Measurements from ENCODE around the gene PTAFR. TPM values are rescaled to one million over a fixed set of nuclear protein-coding genes. Genes with fewer than 3 reads are reported as not detected.
A peak's percentile ranks its signal among the peaks of the same experiment; 100 is the strongest.

The PTAFR gene
- polyA plus RNA-seq, 2 of the 4 experiments (the other 2 are of a cell fraction) = 0.17 to 0.58 TPM

DNA sequence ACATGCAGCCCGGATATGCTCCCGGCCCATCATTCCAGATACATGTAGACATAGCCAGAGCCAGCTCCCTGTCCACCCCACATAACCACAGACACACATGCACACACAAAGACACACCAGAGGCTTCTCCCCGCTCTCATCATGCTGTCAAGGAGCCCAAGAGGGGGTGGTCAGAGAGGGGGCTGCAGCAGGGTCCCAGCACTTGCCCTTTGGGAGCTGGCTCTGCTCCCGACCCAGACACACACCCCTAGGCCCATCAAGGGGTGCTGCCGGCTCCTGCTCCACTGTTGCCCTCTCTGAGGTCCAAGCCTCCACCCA lies 2.6 kb downstream of the PTAFR start:
- H3K27ac ChIP-seq = no peak overlapping the region
- no peaks in the 10 kb centered on the region for H3K9me3 ChIP-seq
- ChIA-PET POLR2A (no interaction called here), CTCF (interaction anchor here (0.8 kb wide), 1 partner anchor 511 kb away, joined by 3 read pairs; no protein-coding TSS in a partner anchor)
- no peak for FAIRE-seq
- no peak overlapping the region for H3K4me3 ChIP-seq
- no peak overlapping the region for H3K4me2 ChIP-seq
- TF ChIP-seq KDM1A (IDR thresholded peaks at IDR 0.05; ENCODE audit: low read depth) (no peak), NFE2L2 (conservative IDR thresholded peaks at IDR 0.05; ENCODE audit: low read length) (no peak), TP53 (CRISPR knock-in tag; IDR thresholded peaks at IDR 0.05) (no peak), RCOR1 (IDR thresholded peaks at IDR 0.05; ENCODE audit: low read depth, low read length) (no peak), MAFK (IDR thresholded peaks at IDR 0.05; ENCODE audit: partially characterized antibody) (no peak), CBX8 (IDR thresholded peaks at IDR 0.05) (no peak), RNF2 (IDR thresholded peaks at IDR 0.05; ENCODE audit: borderline replicate concordance, low read depth) (no peak), HOXB5 (CRISPR knock-in tag; IDR thresholded peaks at IDR 0.05) (no peak)
- WGBS (ENCODE audit: missing lambda C conversion rate) = 94% methylated on average over 3 of the region's 5 CpGs
- DNase-seq (ENCODE audit: low read depth in 1 of 2, low spot score in 1 of 2) = no peak
- H3K4me1 ChIP-seq = no peaks in the 10 kb centered on the region
- ATAC-seq = peak in 1 of 2 experiments; percentile 27; a peak in 1 of 6 replicates

DNA sequence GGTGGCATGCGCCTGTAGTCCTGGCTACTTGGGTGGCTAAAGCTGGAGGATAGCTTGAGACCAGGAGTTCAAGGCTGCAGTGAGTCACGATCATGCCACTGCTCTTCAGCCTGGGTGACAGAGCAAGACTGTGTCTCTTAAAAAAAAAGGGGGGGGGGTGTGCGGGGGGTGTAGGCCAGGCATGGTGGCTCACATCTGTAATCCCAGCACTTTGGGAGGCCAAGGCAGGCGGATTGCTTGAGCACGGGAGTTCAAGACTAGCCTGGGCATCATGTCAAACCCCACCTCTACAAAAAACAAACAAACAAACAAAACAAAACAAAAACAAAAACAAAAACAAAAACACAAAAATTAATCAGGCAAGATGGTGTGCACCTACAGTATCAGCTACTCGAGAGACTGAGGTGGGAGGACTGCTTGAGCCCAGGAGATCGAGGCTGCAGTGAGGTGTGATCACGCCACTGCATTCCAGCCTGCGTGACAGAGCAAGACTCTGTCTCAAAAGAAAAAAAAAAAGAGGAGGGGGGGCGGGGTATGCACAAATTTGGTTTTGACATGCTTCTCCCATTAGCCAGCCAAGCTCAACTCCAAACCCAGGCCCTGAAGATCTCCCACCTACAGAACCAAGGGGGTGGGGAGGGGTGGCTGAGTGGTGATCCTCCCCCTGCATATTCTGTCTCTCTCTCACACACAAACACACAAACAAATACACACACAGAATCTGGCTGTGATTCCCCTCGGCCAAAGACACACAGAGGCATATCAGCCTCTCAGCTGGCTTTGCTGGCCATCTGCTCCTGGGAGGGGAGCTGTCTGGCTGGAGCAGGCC lies 3.1 kb downstream of the PTAFR start:
- no peak for TF ChIP-seq EHF (CRISPR knock-in tag; IDR thresholded peaks at IDR 0.05)
- TF ChIP-seq CHD4 (IDR thresholded peaks at IDR 0.05; ENCODE audit: borderline replicate concordance) = no peak
- TF ChIP-seq NFE2L2 (conservative IDR thresholded peaks at IDR 0.05; ENCODE audit: low read length) = no peak
- TF ChIP-seq POLR2A (IDR thresholded peaks at IDR 0.05; ENCODE audit: low read length) = no peak
- TF ChIP-seq KDM5A (IDR thresholded peaks at IDR 0.05) = no peak
- no peak for TF ChIP-seq POLR2AphosphoS2 (conservative IDR thresholded peaks at IDR 0.05; ENCODE audit: low read length)
- no peak for TF ChIP-seq BCL3 (IDR thresholded peaks at IDR 0.05)
- ATAC-seq (no peak), DNase-seq (ENCODE audit: low read depth in 1 of 2, low spot score in 1 of 2) (no peak), FAIRE-seq (no peak)
- no peak overlapping the region for H3K27ac ChIP-seq
- 61% methylated on average over 10 of the region's 11 CpGs for WGBS (ENCODE audit: missing lambda C conversion rate)
- POLR2A ChIA-PET = no interaction called here
- no peaks in the 10 kb centered on the region for H3K9me3 ChIP-seq
- H3K4me1 ChIP-seq = no peaks in the 10 kb centered on the region
- H3K4me3 ChIP-seq = no peak overlapping the region
- CTCF ChIA-PET = interaction anchor here (0.8 kb wide), 1 partner anchor 512 kb away, joined by 3 read pairs; no protein-coding TSS in a partner anchor
- no peak overlapping the region for H3K4me2 ChIP-seq

- TF ChIP-seq NFE2L2 (conservative IDR thresholded peaks at IDR 0.05; ENCODE audit: low read length) (no peak), JUNB (IDR thresholded peaks at IDR 0.05) (no peak), HES2 (IDR thresholded peaks at IDR 0.05) (no peak), HOXA7 (CRISPR knock-in tag; IDR thresholded peaks at IDR 0.05) (no peak), FOSL2 (IDR thresholded peaks at IDR 0.05) (no peak), FOSL2 (CRISPR knock-in tag; IDR thresholded peaks at IDR 0.05) (no peak), FOXS1 (CRISPR knock-in tag; IDR thresholded peaks at IDR 0.05) (no peak), SREBF2 (IDR thresholded peaks at IDR 0.05) (no peak), SMC3 (IDR thresholded peaks at IDR 0.05) (no peak), CEBPB (IDR thresholded peaks at IDR 0.05) (no peak), PBX3 (IDR thresholded peaks at IDR 0.05) (no peak), BHLHE40 (IDR thresholded peaks at IDR 0.05; ENCODE audit: low read depth, low read length) (no peak), CBX8 (IDR thresholded peaks at IDR 0.05) (no peak), ZFP36 (IDR thresholded peaks at IDR 0.05; ENCODE audit: borderline replicate concordance, partially characterized antibody) (no peak), JUN (IDR thresholded peaks at IDR 0.05) (no peak), MYC (IDR thresholded peaks at IDR 0.05; ENCODE audit: borderline replicate concordance, low read length) (no peak), POLR2AphosphoS2 (conservative IDR thresholded peaks at IDR 0.05; ENCODE audit: low read length) (no peak), ZSCAN20 (CRISPR knock-in tag; IDR thresholded peaks at IDR 0.05) (no peak), ELK1 (IDR thresholded peaks at IDR 0.05; ENCODE audit: low read depth, low read length) (no peak)
- ChIA-PET POLR2A (no interaction called here), CTCF (no interaction called here)
- Histone ChIP-seq H3K27ac (no peak overlapping the region), H3K9me3 (no peaks in the 10 kb centered on the region), H3K4me3 (no peak overlapping the region), H3K4me2 (no peak overlapping the region), H3K4me1 (no peaks in the 10 kb centered on the region)
- DNase-seq (ENCODE audit: low read depth in 1 of 2, low spot score in 1 of 2) (no peak), FAIRE-seq (no peak), ATAC-seq (no peak)
- WGBS (ENCODE audit: missing lambda C conversion rate) = 77% methylated on average over 8 of the region's 8 CpGs
Measured at GRCh38 chr1:28172713-28173150, 3.8 kb downstream of the PTAFR start.

All from A549 (cell line).